ENCODE results near the gene GPC6. TPM values are rescaled to one million over a fixed set of nuclear protein-coding genes. Genes with fewer than 3 reads are reported as not detected.

GPC6 gene
- total RNA-seq, 1 experiment from 2014 or later: not detected

- Histone ChIP-seq H4K20me1 (ENCODE audit: insufficient read depth) (no peaks in the 10 kb centered on the region), H3K27ac (no peak overlapping the region), H3K79me2 (ENCODE audit: low read depth) (no peaks in the 10 kb centered on the region), H3K4me1 (replicated peaks; ENCODE audit: insufficient read depth) (no peaks in the 10 kb centered on the region), H2AFZ (no peak overlapping the region), H3K27me3 (ENCODE audit: insufficient read depth, low read depth) (no peaks in the 10 kb centered on the region), H3F3A (ENCODE audit: insufficient read depth, low read depth) (no peaks in the 10 kb centered on the region), H3K4me2 (no peak overlapping the region), H3K4me3 (no peak overlapping the region), H3K9me3 (ENCODE audit: insufficient read depth, low read depth) (no peaks in the 10 kb centered on the region; the same call in 1 of the 2 replicates), H3K9me2 (ENCODE audit: insufficient read depth) (no peaks in the 10 kb centered on the region), H3K36me3 (ENCODE audit: low read depth) (no peaks in the 10 kb centered on the region)
- ChIA-PET CTCF (no interaction called here), POLR2A (ENCODE audit: unreplicated experiment) (no interaction called here)
- no peak for TF ChIP-seq EZH2 (IDR thresholded peaks at IDR 0.05; ENCODE audit: low read depth)
- TF ChIP-seq CTCF (conservative IDR thresholded peaks at IDR 0.05): no peak
- BruUV-seq (replicated peaks): no TSS peak
- no peak for DNase-seq
- intact Hi-C loops (cut with micrococcal nuclease; ENCODE audit: unreplicated experiment): no loop called here
Measured at GRCh38 chr13:94122300-94122915, 895.8 kb downstream of the GPC6 start.

GRCh38 chr13:94123557-94123956, 897.0 kb downstream of the GPC6 start:
- Histone ChIP-seq H4K20me1 (ENCODE audit: insufficient read depth) (no peaks in the 10 kb centered on the region), H3K36me3 (ENCODE audit: low read depth) (no peaks in the 10 kb centered on the region), H3K4me2 (no peak overlapping the region), H3K9me3 (ENCODE audit: insufficient read depth, low read depth) (no peaks in the 10 kb centered on the region; the same call in 1 of the 2 replicates), H3K27me3 (ENCODE audit: insufficient read depth, low read depth) (no peaks in the 10 kb centered on the region), H3K79me2 (ENCODE audit: low read depth) (no peaks in the 10 kb centered on the region), H2AFZ (no peak overlapping the region), H3K4me3 (no peak overlapping the region), H3K9me2 (ENCODE audit: insufficient read depth) (no peaks in the 10 kb centered on the region), H3K4me1 (replicated peaks; ENCODE audit: insufficient read depth) (no peaks in the 10 kb centered on the region), H3K27ac (no peak overlapping the region), H3F3A (ENCODE audit: insufficient read depth, low read depth) (no peaks in the 10 kb centered on the region)
- ChIA-PET CTCF (no interaction called here), POLR2A (ENCODE audit: unreplicated experiment) (no interaction called here)
- intact Hi-C loops (cut with micrococcal nuclease; ENCODE audit: unreplicated experiment): no loop called here
- no peak for TF ChIP-seq EZH2 (IDR thresholded peaks at IDR 0.05; ENCODE audit: low read depth)
- TF ChIP-seq CTCF (conservative IDR thresholded peaks at IDR 0.05): no peak
- DNase-seq: no peak
- BruUV-seq (replicated peaks): no TSS peak

GRCh38 chr13:94128430-94128829, 901.8 kb downstream of the GPC6 start:
- BruUV-seq (replicated peaks): no TSS peak
- no peaks in the 10 kb centered on the region for H3F3A ChIP-seq (ENCODE audit: insufficient read depth, low read depth)
- H3K9me3 ChIP-seq (ENCODE audit: insufficient read depth, low read depth): no peaks in the 10 kb centered on the region; the same call in 1 of the 2 replicates
- ChIA-PET POLR2A (ENCODE audit: unreplicated experiment) (no interaction called here), CTCF (no interaction called here)
- no peaks in the 10 kb centered on the region for H3K9me2 ChIP-seq (ENCODE audit: insufficient read depth)
- no peaks in the 10 kb centered on the region for H3K27me3 ChIP-seq (ENCODE audit: insufficient read depth, low read depth)
- no peak overlapping the region for H2AFZ ChIP-seq
- H3K4me3 ChIP-seq: no peak overlapping the region
- H3K4me1 ChIP-seq (replicated peaks; ENCODE audit: insufficient read depth): no peaks in the 10 kb centered on the region
- no peak for TF ChIP-seq CTCF (conservative IDR thresholded peaks at IDR 0.05)
- no peak for TF ChIP-seq EZH2 (IDR thresholded peaks at IDR 0.05; ENCODE audit: low read depth)
- no peak for DNase-seq
- no peaks in the 10 kb centered on the region for H4K20me1 ChIP-seq (ENCODE audit: insufficient read depth)
- no peaks in the 10 kb centered on the region for H3K79me2 ChIP-seq (ENCODE audit: low read depth)
- no peaks in the 10 kb centered on the region for H3K36me3 ChIP-seq (ENCODE audit: low read depth)
- H3K4me2 ChIP-seq: no peak overlapping the region
- intact Hi-C loops (cut with micrococcal nuclease; ENCODE audit: unreplicated experiment): loop anchor here (2.0 kb wide), 1 partner anchor 46 kb away; no protein-coding TSS in a partner anchor
- no peak overlapping the region for H3K27ac ChIP-seq
